HG02798 (cell line): ENCODE results near the gene FOXJ1.

ENCODE experiments used
- ATAC-seq: cut with Tn5 transposase; IDR thresholded peaks from one replicate; pipeline ENCODE4 v1.9.1; 2021; ENCODE audit warnings: mild to moderate bottlenecking; ENCODE audit not compliant: unreplicated experiment, poor library complexity

The FOXJ1 gene

GRCh38 chr17:76130473-76130872 lies 10.6 kb downstream of the FOXJ1 start:
- ATAC-seq = no peak

- no peak for ATAC-seq
Observed at GRCh38 chr17:76125922-76126321, 15.1 kb downstream of the FOXJ1 start.

GRCh38 chr17:76125391-76125675 lies 15.7 kb downstream of the FOXJ1 start:
- ATAC-seq = no peak

- no peak for ATAC-seq
Observed at GRCh38 chr17:76124582-76125390, 16.3 kb downstream of the FOXJ1 start.

GRCh38 chr17:76123749-76124581 lies 17.1 kb downstream of the FOXJ1 start:
- no peak for ATAC-seq

- no peak for ATAC-seq
Observed at GRCh38 chr17:76123191-76123499, 17.9 kb downstream of the FOXJ1 start.

GRCh38 chr17:76122431-76123190 lies 18.4 kb downstream of the FOXJ1 start:
- no peak for ATAC-seq

- ATAC-seq = peak; percentile 13
Observed at GRCh38 chr17:76121932-76122430, 19.1 kb downstream of the FOXJ1 start.

GRCh38 chr17:76120658-76121008 lies 20.4 kb downstream of the FOXJ1 start:
- ATAC-seq = no peak

GRCh38 chr17:76119409-76120371 lies 21.4 kb downstream of the FOXJ1 start:
- ATAC-seq = no peak

GRCh38 chr17:76115138-76115754 lies 25.8 kb downstream of the FOXJ1 start:
- no peak for ATAC-seq

- ATAC-seq = no peak
Observed at GRCh38 chr17:76111956-76112355, 29.1 kb downstream of the FOXJ1 start.

GRCh38 chr17:76107509-76107908 lies 33.5 kb downstream of the FOXJ1 start:
- ATAC-seq = no peak

GRCh38 chr17:76106703-76107102 lies 34.3 kb downstream of the FOXJ1 start:
- no peak for ATAC-seq

GRCh38 chr17:76104896-76105231 lies 36.2 kb downstream of the FOXJ1 start:
- no peak for ATAC-seq

- no peak for ATAC-seq
Observed at GRCh38 chr17:76104140-76104895, 36.7 kb downstream of the FOXJ1 start.

- peak; percentile 96 for ATAC-seq
Observed at GRCh38 chr17:76103274-76104139, 37.5 kb downstream of the FOXJ1 start, which contains the start of gene EXOC7. TSS of gene EXOC7 (minus strand) at chr17:76103787. CDS start at chr17:76103692, 95 bp downstream.

- ATAC-seq = no peak
Observed at GRCh38 chr17:76102944-76103273, 38.1 kb downstream of the FOXJ1 start.
